Activated T-cell treated with anti-CD3 and anti-CD28 coated beads, Interleukin-2, amount 50 U/mL, for 48 hours (primary cell): ENCODE measurements around the gene C9.
"Not testable (repeated sequence)": the region's sequence is repeated elsewhere in the genome, so short reads cannot be mapped to it uniquely, and the experiment has no call there.

Experiments used
- DNase-seq, 2 experiments: peaks; one replicate each; pipeline ENCODE4 v3.0.0-alpha.2; 2020

C9 gene

DNA sequence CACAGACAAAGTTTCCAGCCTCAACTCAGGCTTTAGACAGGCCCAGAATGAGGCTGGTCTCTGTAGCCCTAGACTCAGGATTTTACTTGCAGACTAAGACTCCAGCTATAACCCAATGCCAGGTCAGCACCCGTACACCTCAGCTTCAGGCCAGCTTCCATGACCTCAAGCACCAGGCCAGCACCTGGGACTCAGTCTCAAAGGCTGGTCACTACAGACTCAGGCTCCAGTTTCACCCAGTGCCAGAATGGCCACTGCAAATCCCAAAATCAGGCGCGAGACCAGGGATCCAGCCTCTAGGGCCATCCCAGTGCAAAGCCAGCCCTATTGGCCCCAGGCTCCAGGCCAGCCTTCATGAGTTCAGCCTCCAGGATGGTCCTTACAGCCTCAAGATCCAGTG lies 44.9 kb downstream of the C9 start:
- DNase-seq: no peak

DNA sequence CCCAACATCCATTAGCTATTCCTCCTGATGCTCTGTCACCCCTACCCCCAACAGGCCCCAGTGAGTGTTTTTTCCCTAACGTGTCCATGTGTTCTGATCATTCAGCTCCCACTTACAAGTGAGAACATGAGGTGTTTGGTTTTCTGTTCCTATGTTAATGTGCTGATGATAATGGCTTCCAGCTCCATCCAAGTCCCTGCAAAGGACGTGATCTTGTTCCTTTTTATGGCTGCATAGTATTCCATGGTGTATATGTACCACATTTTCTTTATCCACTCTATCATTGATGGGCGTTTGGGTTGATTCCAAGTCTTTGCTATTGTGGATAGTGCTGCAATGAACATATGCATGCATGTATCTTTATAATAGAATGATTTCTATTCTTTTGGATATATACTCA lies 47.8 kb downstream of the C9 start:
- not testable (repeated sequence) for DNase-seq

DNA sequence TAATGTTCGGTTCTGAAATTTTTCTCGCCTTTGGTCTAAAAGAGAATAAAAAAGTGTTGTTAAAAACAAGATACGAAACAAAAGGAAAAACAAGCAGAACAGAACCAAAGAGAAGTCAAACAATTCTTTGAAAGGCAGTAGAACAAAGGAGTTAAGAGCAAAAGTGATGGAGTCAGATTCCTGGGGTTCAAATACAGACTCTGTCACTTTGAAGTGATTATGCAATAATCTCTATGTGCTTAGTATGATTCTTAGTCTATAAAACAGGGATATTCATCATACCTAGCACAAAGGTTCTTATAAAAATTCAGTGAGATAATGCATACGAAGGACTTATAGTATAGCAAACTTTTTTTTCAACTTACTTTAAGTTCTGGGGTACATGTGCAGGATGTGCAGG lies 48.3 kb downstream of the C9 start:
- no peak for DNase-seq

- no peak for DNase-seq
These were observed 49.7 kb downstream of the C9 start for GRCh38 chr5:39314591-39314990.

DNA sequence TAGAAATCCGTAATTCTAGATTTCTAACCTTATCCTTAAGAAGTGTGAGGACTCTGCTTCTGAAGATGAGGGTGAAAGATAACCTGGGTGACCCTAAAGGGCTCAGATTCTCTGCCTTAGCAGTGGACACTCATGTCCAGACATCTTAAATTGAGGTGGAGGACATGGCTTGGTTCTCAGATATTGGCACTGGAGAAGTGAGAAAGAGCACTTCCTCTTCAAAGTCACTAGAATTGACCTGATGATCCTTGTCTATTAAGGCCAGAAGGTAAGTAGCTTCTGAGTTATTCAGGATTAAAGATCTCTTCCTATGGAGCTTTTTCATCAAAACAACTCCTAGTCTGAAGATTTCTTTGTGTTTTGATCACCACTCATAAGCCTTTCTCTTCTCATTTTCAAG lies 54.8 kb downstream of the C9 start:
- DNase-seq: no peak

GRCh38 chr5:39302472-39302871 lies 61.8 kb downstream of the C9 start:
- no peak for DNase-seq

DNA sequence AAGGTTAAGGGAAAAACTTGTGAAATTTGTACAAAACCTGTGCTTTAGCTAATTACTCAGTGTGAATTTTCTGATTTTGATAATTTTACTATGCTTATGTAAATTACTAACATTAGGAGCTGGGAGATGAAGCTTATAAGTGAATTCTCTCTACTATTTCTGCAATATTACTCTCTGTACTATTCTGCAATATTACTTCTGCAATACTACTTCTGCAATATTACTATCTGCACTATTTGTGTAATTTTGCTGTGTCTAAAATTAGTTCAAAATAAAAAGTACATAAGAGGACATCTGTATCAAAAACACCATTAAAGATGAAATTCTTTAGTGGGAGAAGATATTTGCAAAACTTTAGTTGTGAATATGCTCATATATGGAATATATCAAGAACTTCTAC lies 62.9 kb downstream of the C9 start:
- no peak for DNase-seq

- DNase-seq: no peak
These were observed 64.3 kb downstream of the C9 start for GRCh38 chr5:39299962-39300361.

DNA sequence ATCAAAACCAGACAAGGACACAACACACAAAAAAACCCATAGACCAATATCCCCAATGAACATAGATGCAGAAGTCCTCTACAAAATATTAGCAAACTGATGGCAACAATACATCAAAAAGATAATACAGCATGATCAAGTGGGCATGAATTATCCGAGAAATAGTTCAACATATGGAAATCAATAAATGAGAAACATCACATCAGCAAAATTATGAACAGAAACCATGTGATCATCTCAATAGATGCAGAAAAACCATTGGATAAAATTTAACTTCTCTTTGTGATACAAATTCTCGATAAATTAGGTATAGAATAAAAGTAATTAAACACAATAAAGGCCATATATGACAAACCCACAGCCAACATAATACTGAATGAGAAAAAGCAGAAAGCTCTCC lies 69.6 kb downstream of the C9 start:
- DNase-seq: no peak

DNA sequence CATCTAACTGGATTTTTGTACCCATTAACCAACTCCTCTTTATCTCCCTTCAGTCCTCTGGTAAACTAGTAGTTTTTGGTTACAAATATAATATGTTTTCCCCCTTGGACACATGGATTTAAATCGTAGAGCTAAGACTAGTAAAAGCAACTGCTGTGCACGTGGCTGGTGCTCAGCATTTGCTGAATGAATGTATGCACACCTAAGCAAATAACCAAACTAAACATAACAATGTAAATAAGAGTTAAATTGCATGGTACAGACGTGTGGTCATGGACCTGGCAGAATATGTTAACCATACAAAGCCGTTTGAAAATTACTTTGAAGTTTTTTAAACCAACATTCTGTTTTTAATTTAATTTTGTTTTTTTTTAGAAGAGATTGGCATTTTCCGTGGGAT lies 79.7 kb downstream of the C9 start:
- no peak for DNase-seq

GRCh38 chr5:39283231-39283818 lies 81.0 kb downstream of the C9 start:
- peak; percentile 53 to 59 for DNase-seq

DNA sequence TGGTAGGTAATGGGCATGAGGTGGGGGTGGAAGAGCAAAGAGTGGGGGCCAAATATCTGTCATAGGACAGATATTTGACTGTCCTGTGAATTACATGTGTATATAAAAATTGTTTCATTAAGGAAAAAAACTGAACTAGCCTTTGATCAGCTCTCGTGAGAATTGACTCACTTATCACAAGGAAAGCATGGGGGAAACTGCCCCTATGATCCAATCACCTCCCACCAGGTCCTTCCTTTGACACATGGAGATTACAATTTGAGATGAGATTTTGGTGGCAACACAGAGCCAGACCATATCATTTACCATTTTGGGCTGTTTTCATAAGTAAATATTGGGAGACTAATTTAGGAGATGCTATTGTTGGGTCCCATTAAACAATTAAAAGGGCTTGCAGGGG lies 81.7 kb downstream of the C9 start:
- no peak for DNase-seq

DNA sequence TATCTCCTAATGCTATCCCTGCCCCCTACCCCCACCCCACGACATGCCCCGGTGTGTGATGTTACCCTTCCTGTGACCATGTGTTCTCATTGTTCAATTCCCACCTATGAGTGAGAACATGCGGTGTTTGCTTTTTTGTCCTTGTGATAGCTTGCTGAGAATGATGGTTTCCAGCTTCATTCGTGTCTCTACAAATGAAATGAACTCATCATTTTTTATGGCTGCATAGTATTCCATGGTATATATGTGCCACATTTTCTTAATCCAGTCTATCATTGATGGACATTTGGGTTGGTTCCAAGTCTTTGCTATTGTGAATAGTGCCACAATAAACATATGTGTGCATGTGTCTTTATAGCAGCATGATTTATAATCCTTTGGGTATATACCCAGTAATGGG lies 88.4 kb downstream of the C9 start:
- DNase-seq: not testable (repeated sequence)

DNA sequence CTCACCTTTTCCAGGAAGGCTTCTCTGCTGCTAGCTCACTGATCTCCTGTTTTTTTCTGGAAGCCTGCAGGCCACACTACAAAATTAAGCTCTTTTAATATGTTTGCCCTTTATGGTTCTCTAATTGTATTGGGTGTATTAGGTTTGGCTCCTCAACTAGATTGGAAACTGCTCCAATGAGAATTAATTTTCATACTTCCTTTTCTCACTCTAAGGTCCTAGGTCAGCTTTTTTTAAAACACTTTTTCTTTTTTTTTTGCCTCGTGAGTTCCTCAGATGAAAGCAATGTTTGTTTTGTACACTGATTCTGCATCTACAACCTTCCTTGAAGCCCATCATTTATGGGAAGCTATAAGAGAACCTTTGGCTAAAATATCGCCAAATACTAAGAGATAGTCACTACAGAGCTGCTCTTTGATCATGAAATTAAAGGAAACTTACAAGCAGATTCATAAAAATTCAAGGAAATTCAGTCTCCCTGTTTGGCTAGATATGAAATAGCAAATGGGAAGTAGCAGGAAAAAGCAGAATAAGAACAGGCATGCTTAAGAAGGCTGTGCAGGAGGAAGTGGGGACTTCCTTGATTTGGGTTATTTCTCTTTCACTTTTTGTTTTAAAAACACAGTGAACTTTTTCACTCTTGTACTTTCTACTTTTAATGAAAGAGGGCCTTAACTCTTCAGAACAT lies 89.8 kb downstream of the C9 start:
- no peak for DNase-seq

DNA sequence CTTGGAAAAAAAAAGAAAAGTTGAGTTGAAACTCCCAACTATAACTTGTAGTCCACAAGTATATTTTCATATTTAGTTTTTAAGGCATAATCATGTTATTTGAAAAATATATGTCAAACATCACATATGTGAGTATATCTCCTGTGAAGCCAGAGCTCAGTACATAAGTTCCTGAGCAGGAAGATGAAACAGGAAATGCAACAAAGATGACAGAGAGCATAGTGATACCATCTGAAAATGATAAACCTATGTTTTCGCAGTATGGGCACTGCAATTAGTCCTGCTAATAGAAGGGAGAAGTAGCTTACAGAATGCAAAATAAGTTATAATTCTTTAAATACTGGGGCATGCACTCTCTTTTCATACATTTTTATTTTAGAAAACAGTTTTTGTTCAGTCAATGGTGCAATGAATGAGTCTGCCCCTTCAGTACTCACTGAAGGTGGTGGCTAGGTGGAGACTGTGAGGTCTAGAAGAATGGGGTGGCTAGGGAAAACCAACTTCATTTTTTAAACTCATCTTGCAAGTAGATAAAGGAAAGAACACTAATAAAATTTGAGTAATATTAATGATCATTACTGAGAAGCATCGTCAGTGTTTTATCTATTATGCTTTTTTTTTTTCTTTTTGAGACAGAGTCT lies 90.9 kb downstream of the C9 start:
- DNase-seq: no peak

DNA sequence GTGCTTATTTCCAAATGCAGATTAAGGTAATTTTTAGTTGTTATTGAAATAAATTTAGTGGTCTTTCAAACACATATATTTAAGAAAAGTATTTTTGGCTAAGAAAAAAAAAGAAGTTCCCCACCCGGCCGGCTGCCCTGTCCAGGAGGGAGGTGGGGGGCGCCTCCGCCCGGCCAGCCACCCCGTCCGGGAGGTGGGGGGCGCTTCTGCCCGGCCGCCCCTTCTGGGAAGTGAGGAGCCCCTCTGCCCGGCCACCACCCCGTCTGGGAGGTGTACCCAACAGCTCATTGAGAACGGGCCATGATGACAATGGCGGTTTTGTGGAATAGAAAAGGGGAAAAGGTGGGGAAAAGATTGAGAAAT lies 91.4 kb downstream of the C9 start:
- DNase-seq: not testable (repeated sequence)

GRCh38 chr5:39270225-39270848 lies 94.0 kb downstream of the C9 start:
- no peak for DNase-seq

DNA sequence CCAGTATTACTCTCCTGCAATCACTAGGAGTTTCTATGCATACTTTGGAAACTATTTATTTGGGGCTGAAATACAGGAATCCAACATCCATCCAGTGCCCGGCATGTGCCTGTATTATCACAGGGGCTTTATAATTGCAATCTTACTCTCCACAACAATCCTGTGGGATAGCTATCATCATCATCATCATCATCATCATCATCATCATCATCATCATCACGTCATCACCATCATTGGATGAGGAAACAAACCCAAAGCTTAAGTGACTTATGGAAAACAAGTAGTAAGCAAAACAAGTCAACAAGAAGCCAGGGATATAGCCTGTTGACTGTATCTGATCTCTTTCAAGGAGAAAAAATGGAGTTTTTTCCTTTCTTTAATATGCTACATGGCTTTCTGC lies 97.1 kb downstream of the C9 start:
- no peak for DNase-seq

DNA sequence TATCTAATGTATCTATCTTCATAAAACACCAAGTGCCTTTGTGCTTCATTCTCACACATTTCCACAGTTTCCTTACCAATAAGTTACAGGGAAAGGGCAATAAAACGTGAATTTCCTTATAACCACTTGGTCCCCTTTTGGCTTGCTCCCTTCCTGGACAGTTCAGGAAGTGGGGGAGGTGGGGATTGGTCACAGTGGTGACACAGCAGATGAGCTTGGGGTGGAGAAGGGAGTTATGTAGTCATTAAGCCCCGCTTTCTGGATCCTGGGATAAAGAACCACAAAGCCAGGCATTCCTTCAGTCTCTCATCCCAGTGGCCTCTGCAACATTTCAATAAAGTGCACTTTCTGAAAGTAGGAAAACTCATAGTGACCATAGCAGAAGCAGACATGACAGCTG lies 97.9 kb downstream of the C9 start:
- no peak for DNase-seq

GRCh38 chr5:39264528-39264927 lies 99.8 kb downstream of the C9 start:
- DNase-seq: no peak

- DNase-seq: no peak
These were observed 101.3 kb downstream of the C9 start for GRCh38 chr5:39262981-39263380.

DNA sequence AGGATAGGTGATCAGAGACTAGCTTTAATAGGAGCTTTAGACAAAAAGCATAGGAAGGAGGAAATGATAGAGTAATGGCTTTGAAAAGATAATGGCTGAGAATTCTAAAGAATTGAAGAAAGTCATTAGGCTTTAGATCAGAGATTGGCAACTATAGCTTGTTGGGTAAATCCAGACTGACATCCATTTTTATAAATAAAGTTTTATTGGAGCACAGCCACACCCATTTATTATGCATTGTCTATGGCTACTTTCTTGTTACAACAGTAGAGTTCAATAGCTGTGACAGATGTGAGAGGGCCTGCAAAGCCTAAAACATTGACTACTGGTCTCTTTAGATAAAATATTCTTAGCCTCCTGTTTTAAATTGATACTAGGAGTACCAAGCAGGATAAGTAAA lies 104.2 kb downstream of the C9 start:
- DNase-seq: no peak

- DNase-seq: no peak
These were observed 106.7 kb downstream of the C9 start for GRCh38 chr5:39257554-39257953.
